Common myeloid progenitor, CD34-positive (primary cell): ENCODE results near the gene PAQR7.

ENCODE experiments used
- CTCF ChIA-PET: fragments of 350-600 bp; sonication (Branson Sonifier 250); formaldehyde crosslinking; loops from one replicate; lab custom pipeline; 2021; ENCODE audit warnings: antibody characterized with exemption; lab: Charles Lee
- POLR2A ChIA-PET: fragments of 350-600 bp; sonication (Branson Sonifier 250); formaldehyde crosslinking; loops from one replicate; lab custom pipeline; 2021; ENCODE audit warnings: antibody characterized with exemption; lab: Charles Lee
- DNase-seq, 3 donors: peaks; one replicate each; pipeline versions ENCODE4 v3.0.0 to v3.0.0-alpha.2; 2013
- H3K27ac ChIP-seq, 2 experiments: 1 replicate in 1 of 2; 2 replicates in 1 of 2; pipeline ENCODE4 v1.7.0; 2013; ENCODE audit warnings: inconsistent platforms in 2 of 2, low read length in 2 of 2, mild to moderate bottlenecking in 2 of 2, low read depth in 1 of 2, moderate library complexity in 1 of 2; ENCODE audit not compliant: severe bottlenecking in 2 of 2, insufficient read depth in 1 of 2, poor library complexity in 1 of 2
- H3K27me3 ChIP-seq, 5 experiments: replicated peaks in 2 of 5; 1 replicate in 3 of 5; 2 replicates in 2 of 5; pipeline versions ENCODE4 v1.6.1 to v1.7.0; 2013; ENCODE audit warnings: low read length in 4 of 5, mild to moderate bottlenecking in 2 of 5, moderate library complexity in 2 of 5, inconsistent platforms in 1 of 5; ENCODE audit not compliant: insufficient read depth in 5 of 5, control insufficient read depth in 4 of 5
- H3K36me3 ChIP-seq, 4 experiments: 1 replicate in 2 of 4; 2 replicates in 2 of 4; pipeline versions ENCODE4 v1.6.1 to v1.7.0; 2013; ENCODE audit warnings: low read length in 3 of 4, control low read depth in 1 of 4, mild to moderate bottlenecking in 1 of 4; ENCODE audit not compliant: control insufficient read depth in 4 of 4, insufficient read depth in 4 of 4
- H3K4me1 ChIP-seq, 4 experiments: 1 replicate in 3 of 4; 2 replicates in 1 of 4; pipeline versions ENCODE4 v1.6.1 to v1.7.1; 2013; ENCODE audit warnings: low read length in 3 of 4, mild to moderate bottlenecking in 3 of 4, control low read depth in 1 of 4, inconsistent platforms in 1 of 4, moderate library complexity in 1 of 4; ENCODE audit not compliant: control insufficient read depth in 4 of 4, insufficient read depth in 4 of 4; ENCODE audit errors: control extremely low read depth in 1 of 4
- H3K4me3 ChIP-seq, 7 experiments: 1 replicate in 4 of 7; 2 replicates in 3 of 7; pipeline versions ENCODE4 v1.5.1 to v1.7.0; 2013; ENCODE audit warnings: mild to moderate bottlenecking in 7 of 7, low read length in 6 of 7, moderate library complexity in 6 of 7, inconsistent platforms in 2 of 7, low read depth in 2 of 7, control low read depth in 1 of 7; ENCODE audit not compliant: insufficient read depth in 4 of 7, control insufficient read depth in 1 of 7; ENCODE audit errors: extremely low read depth in 1 of 7
- H3K9me3 ChIP-seq, 5 experiments: 1 replicate in 4 of 5; 2 replicates in 1 of 5; pipeline versions ENCODE4 v1.6.1 to v1.7.1; 2013; ENCODE audit warnings: low read length in 4 of 5, mild to moderate bottlenecking in 2 of 5, inconsistent platforms in 1 of 5, low read depth in 1 of 5, moderate library complexity in 1 of 5; ENCODE audit not compliant: control insufficient read depth in 4 of 5, insufficient read depth in 2 of 5; ENCODE audit errors: control extremely low read depth in 1 of 5
- WGBS: methylation state at CpG from one replicate; pipeline ENCODE4 v1.1.5; 2013; ENCODE audit not compliant: insufficient coverage; 5-methylcytosine and 5-hydroxymethylcytosine counted together

The PAQR7 gene

GRCh38 chr1:25832336-25833037 lies 43.0 kb downstream of the PAQR7 start:
- no CpG with 5 or more reads among the region's 6 CpGs for WGBS
- Histone ChIP-seq H3K4me3 (peak overlapping the region in 2 of 7 experiments; percentile 8 to 27), H3K9me3 (no peaks in the 10 kb centered on the region), H3K27ac (peak overlapping the region in 1 of 2 experiments; percentile 20), H3K36me3 (peaks cover 27 to 88% (median 57%) of the 10 kb centered on the region in 4 experiments), H3K27me3 (no peaks in the 10 kb centered on the region), H3K4me1 (peaks cover 15 to 32% (median 22%) of the 10 kb centered on the region in 4 experiments)
- ChIA-PET CTCF (interaction anchor here (0.9 to 5.4 kb wide), 8 partner anchors 8 to 179 kb away, joined by 3 to 22 read pairs (median 4); partner anchors contain the start of gene PAFAH2), POLR2A (no interaction called here)
- DNase-seq, result no peak

GRCh38 chr1:25831569-25832196 lies 43.8 kb downstream of the PAQR7 start:
- Histone ChIP-seq H3K4me3 (peak overlapping the region in 2 of 7 experiments; percentile 27 to 37), H3K9me3 (no peaks in the 10 kb centered on the region), H3K27ac (peak overlapping the region in 1 of 2 experiments; percentile 20), H3K27me3 (no peaks in the 10 kb centered on the region), H3K4me1 (peaks cover 15 to 32% (median 21%) of the 10 kb centered on the region in 4 experiments), H3K36me3 (peaks cover 26 to 85% (median 59%) of the 10 kb centered on the region in 4 experiments)
- POLR2A ChIA-PET, result interaction anchor here (1.0 kb wide), 1 partner anchor 15 kb away, joined by 3 read pairs; no protein-coding TSS in a partner anchor
- WGBS, result 50% methylated on average over 2 of the region's 5 CpGs
- CTCF ChIA-PET, result interaction anchor here (0.8 to 5.4 kb wide), 8 partner anchors 12 to 179 kb away, joined by 3 to 22 read pairs (median 4); partner anchors contain the start of genes MTFR1L and PAFAH2
- DNase-seq, result peak; percentile 25 to 44 (median 30)

GRCh38 chr1:25829046-25829445 lies 46.5 kb downstream of the PAQR7 start:
- no peak overlapping the region for H3K27ac ChIP-seq
- H3K27me3 ChIP-seq, result no peaks in the 10 kb centered on the region
- ChIA-PET CTCF (interaction anchor here (2.4 to 5.4 kb wide), 3 partner anchors 8 to 15 kb away, joined by 6 to 22 read pairs (median 8); partner anchors contain the start of gene MTFR1L), POLR2A (no interaction called here)
- H3K4me3 ChIP-seq, result no peak overlapping the region
- H3K4me1 ChIP-seq, result peaks cover 15 to 32% (median 21%) of the 10 kb centered on the region in 4 experiments
- peaks cover 21 to 79% (median 62%) of the 10 kb centered on the region in 4 experiments for H3K36me3 ChIP-seq
- WGBS, result no CpG with 5 or more reads among the region's 1 CpG
- no peaks in the 10 kb centered on the region for H3K9me3 ChIP-seq
- DNase-seq, result no peak

GRCh38 chr1:25828491-25828890 lies 47.0 kb downstream of the PAQR7 start:
- WGBS, result 100% methylated on average over 2 of the region's 3 CpGs
- CTCF ChIA-PET, result interaction anchor here (1.7 to 5.4 kb wide), 4 partner anchors 8 to 46 kb away, joined by 5 to 22 read pairs (median 7); partner anchors contain the start of gene MTFR1L
- Histone ChIP-seq H3K4me3 (no peak overlapping the region), H3K4me1 (peaks cover 15 to 32% (median 21%) of the 10 kb centered on the region in 4 experiments), H3K36me3 (peaks cover 21 to 79% (median 60%) of the 10 kb centered on the region in 4 experiments), H3K9me3 (no peaks in the 10 kb centered on the region), H3K27ac (no peak overlapping the region), H3K27me3 (no peaks in the 10 kb centered on the region)
- POLR2A ChIA-PET, result no interaction called here
- DNase-seq, result no peak

- Histone ChIP-seq H3K27me3 (no peaks in the 10 kb centered on the region), H3K4me3 (no peak overlapping the region), H3K27ac (no peak overlapping the region), H3K9me3 (no peaks in the 10 kb centered on the region), H3K36me3 (peaks cover 21 to 66% (median 54%) of the 10 kb centered on the region in 4 experiments), H3K4me1 (peaks cover 7 to 17% (median 8%) of the 10 kb centered on the region in 4 experiments)
- DNase-seq, result no peak
- POLR2A ChIA-PET, result no interaction called here
- 94% methylated on average over 9 of the region's 10 CpGs for WGBS
- CTCF ChIA-PET, result no interaction called here
These were observed 48.9 kb downstream of the PAQR7 start for GRCh38 chr1:25826571-25826970.

GRCh38 chr1:25825605-25826004 lies 49.9 kb downstream of the PAQR7 start:
- DNase-seq, result no peak
- H3K27me3 ChIP-seq, result no peaks in the 10 kb centered on the region
- no peak overlapping the region for H3K4me3 ChIP-seq
- H3K36me3 ChIP-seq, result peaks cover 16 to 60% (median 47%) of the 10 kb centered on the region in 4 experiments
- CTCF ChIA-PET, result interaction anchor here (1.0 to 1.5 kb wide), 3 partner anchors 9 to 74 kb away, joined by 3 read pairs; no protein-coding TSS in a partner anchor
- no CpG with 5 or more reads among the region's 2 CpGs for WGBS
- peaks cover 3 to 17% (median 13%) of the 10 kb centered on the region in 4 experiments for H3K4me1 ChIP-seq
- H3K27ac ChIP-seq, result peak overlapping the region in 1 of 2 experiments; percentile 15
- POLR2A ChIA-PET, result no interaction called here
- H3K9me3 ChIP-seq, result no peaks in the 10 kb centered on the region
